ENCODE measurements around the gene FUT2.

DNA sequence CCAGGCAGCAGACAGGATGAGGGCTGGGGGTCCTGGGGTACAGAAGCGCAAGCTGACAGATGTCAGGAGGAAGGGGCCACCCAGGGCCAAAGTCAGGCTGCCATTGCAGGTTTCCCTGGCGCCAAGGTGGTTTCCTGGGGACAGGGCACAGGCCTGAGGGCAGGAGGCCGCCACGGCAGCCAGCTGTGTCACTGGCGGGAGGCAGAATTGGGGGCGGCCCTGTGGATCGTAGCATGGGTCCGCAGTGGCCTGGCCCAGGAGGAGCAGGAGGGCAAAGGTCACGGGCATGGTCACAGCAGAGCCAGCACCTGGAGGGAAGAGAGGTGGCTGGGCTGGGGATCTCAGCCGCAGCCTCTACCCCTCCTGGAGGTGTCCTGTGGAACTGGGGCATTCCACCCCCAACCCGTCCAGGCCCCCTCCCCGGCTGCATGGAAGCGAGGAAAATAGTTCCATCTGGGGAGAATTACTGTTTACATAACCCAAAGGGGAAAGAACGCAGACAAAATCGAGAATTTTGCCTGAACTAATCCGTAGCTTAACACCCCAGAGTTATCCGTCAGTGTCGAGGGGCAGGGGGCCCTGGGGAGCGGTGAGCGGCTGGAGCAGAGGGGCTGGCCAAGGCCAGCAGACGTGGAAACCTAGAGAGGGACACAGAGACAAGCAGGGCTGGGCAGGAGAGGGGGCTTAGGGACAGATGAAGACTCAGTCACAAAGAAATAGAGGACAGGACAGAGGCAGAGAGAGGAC lies 24.9 kb upstream of the FUT2 start:
- TF ChIP-seq POLR2AphosphoS5 (IDR thresholded peaks at IDR 0.05; ENCODE audit: borderline replicate concordance, low read depth, low read length): no peak
- no peak for TF ChIP-seq EZH2 (IDR thresholded peaks at IDR 0.05)
- TF ChIP-seq FOXP2 (optimal IDR thresholded peaks at IDR 0.05; ENCODE audit: control extremely low read depth, extremely low read length, insufficient read depth): no peak

All from SK-N-MC (cell line).